Measurements from ENCODE around the gene PPDPF. TPM values are rescaled to one million over a fixed set of nuclear protein-coding genes. Genes with fewer than 3 reads are reported as not detected.

PPDPF gene
- total and polyA plus RNA-seq, 12 donors, result 7.4 to 193 (median 81.3) TPM

GRCh38 chr20:63471981-63472831, 48.4 kb upstream of the PPDPF start, which contains the start of gene KCNQ2:
KCNQ2 (minus strand) TSS chr20:63472655; CDS start chr20:63472463, 192 bp downstream.
- intact Hi-C loops (cut with DNase I), result no loop called here
- peaks cover 61% of the 10 kb centered on the region for H3K27me3 ChIP-seq
- H3K4me3 ChIP-seq, result no peak within 1 kb of the TSS

DNA sequence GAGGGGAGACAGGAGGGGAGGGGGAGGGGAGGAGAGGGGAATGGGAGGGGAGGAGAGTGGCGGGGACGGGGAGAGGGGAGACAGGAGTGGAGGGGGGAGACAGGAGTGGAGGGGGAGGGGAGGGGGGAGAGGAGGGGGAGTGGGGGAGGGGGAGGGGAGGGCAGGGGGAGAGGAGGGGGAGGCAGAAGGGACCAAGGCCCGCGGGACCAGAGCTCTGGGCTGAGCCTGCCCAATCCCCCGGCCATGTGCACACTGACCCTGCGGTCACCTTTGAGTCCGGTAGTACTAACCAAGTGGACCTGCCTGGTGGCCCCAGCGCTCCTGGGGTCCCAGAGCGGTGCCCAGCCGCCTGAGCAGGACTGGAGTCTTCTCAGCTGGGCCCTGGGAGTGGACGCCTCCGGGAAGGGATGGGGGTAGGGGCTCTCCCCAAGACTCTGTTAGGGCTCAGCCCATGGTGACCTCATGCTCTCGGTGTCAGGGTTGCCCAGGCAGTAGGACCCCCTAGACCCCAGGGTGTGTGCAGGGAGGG, 47.6 kb upstream of the PPDPF start:
- Histone ChIP-seq H3K9me3 (replicated peaks in 1 of 3) (no peaks in the 10 kb centered on the region), H3K36me3 (replicated peaks in 1 of 2) (no peaks in the 10 kb centered on the region), H3K27ac (no peak overlapping the region), H3K4me3 (no peak overlapping the region), H3K4me1 (replicated peaks in 1 of 2) (no peaks in the 10 kb centered on the region), H3K27me3 (peaks cover 61% of the 10 kb centered on the region)
- 48 to 54% (median 51%) methylated on average over 7 to 11 of the region's 13 CpGs for WGBS, 4 donors
- TF ChIP-seq, protein P1, sequence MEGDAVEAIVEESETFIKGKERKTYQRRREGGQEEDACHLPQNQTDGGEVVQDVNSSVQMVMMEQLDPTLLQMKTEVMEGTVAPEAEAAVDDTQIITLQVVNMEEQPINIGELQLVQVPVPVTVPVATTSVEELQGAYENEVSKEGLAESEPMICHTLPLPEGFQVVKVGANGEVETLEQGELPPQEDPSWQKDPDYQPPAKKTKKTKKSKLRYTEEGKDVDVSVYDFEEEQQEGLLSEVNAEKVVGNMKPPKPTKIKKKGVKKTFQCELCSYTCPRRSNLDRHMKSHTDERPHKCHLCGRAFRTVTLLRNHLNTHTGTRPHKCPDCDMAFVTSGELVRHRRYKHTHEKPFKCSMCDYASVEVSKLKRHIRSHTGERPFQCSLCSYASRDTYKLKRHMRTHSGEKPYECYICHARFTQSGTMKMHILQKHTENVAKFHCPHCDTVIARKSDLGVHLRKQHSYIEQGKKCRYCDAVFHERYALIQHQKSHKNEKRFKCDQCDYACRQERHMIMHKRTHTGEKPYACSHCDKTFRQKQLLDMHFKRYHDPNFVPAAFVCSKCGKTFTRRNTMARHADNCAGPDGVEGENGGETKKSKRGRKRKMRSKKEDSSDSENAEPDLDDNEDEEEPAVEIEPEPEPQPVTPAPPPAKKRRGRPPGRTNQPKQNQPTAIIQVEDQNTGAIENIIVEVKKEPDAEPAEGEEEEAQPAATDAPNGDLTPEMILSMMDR (IDR thresholded peaks at IDR 0.05), result no peak
- TF ChIP-seq POLR2A (IDR thresholded peaks at IDR 0.05), result no peak
- DNase-seq, result no peak
- intact Hi-C loops (cut with DNase I), result no loop called here

More at GRCh38 chr20:63471981-63472831, 48.4 kb upstream of the PPDPF start, which contains the start of gene KCNQ2:
- Histone ChIP-seq H3K27ac (peak within 1 kb of the TSS in 1 of 5 donors; percentile 66), H3K4me1 (replicated peaks in 1 of 2) (no peaks in the 10 kb centered on the region), H3K9me3 (replicated peaks in 1 of 3) (no peaks in the 10 kb centered on the region), H3K36me3 (replicated peaks in 1 of 2) (no peaks in the 10 kb centered on the region)
- DNase-seq, result no peak
- TF ChIP-seq, protein P1 (IDR thresholded peaks at IDR 0.05), result no peak
- TF ChIP-seq POLR2A (IDR thresholded peaks at IDR 0.05), result no peak
- 0 to 1% (median 0%) methylated on average over 1 to 111 of the region's 111 CpGs for WGBS, 4 donors

DNA sequence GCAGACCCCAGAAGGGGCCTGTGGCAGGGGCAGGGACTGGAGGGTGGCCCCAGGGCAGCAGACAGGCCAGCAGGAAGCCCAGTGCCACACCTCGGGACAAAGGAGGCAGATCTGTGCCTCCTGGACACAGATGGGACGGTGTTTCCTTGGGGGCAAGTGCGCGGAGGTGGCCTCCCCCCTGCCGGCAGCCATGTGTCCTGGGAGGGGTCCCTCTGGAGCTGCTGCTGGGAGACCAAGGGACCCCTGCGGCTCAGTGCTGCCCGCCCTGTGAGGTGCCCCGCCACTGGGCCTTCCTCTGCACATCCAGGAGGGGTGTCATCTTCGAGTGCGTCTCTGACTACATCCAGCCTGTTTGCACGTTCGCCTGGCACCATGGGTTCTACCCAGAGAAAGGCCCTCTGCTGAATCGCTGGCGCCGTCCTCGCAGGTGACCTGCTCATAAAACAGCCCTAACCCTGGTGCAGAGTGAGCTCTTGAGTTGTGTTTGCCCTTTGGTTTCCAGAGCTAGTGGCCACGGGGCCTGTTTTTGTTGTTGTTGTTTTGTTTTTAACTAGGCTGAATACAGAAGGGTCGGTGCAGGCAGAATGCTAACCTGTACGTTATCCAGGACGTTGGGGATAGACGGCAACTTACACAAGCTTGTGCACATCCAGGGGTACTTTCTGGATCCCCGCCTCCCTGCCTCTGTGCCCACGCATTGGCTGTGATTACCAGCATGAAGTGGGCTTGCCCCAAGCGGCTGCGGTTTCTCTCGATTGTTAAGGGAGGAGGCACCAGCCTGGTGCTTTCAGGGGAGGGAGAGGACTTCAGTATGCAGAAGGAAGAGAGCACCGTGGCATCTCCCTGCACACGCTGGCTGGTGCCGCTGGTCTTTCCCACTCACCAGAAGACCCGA, 46.8 kb upstream of the PPDPF start:
- Histone ChIP-seq H3K9me3 (replicated peaks in 1 of 3) (no peaks in the 10 kb centered on the region), H3K27ac (no peak overlapping the region), H3K27me3 (peaks cover 61% of the 10 kb centered on the region), H3K4me1 (replicated peaks in 1 of 2) (no peaks in the 10 kb centered on the region), H3K36me3 (replicated peaks in 1 of 2) (no peaks in the 10 kb centered on the region), H3K4me3 (no peak overlapping the region)
- no peak for DNase-seq
- TF ChIP-seq, protein P1 (IDR thresholded peaks at IDR 0.05), result no peak
- TF ChIP-seq POLR2A (IDR thresholded peaks at IDR 0.05), result no peak
- intact Hi-C loops (cut with DNase I), result no loop called here
- 31 to 46% (median 39%) methylated on average over 11 to 30 of the region's 30 CpGs for WGBS, 4 donors

GRCh38 chr20:63475209-63475608, 45.4 kb upstream of the PPDPF start:
- Histone ChIP-seq H3K4me1 (replicated peaks in 1 of 2) (no peaks in the 10 kb centered on the region), H3K4me3 (no peak overlapping the region), H3K27ac (no peak overlapping the region), H3K36me3 (replicated peaks in 1 of 2) (no peaks in the 10 kb centered on the region), H3K9me3 (replicated peaks in 1 of 3) (no peaks in the 10 kb centered on the region), H3K27me3 (peaks cover 51% of the 10 kb centered on the region)
- peak in 5 of 7 donors; percentile 36 to 65 (median 55) for DNase-seq
- intact Hi-C loops (cut with DNase I), result no loop called here
- TF ChIP-seq POLR2A (IDR thresholded peaks at IDR 0.05), result no peak
- TF ChIP-seq, protein P1 (IDR thresholded peaks at IDR 0.05), result no peak
- WGBS, 4 donors, result 11 to 18% (median 13%) methylated on average over 9 to 16 of the region's 16 CpGs
